Stimulated activated CD8-positive, alpha-beta memory T cell treated with anti-CD3 and anti-CD28 coated beads, Interleukin-7, amount 100 ng/mL, for 1 hour (primary cell): ENCODE data around the gene INCA1.

Source experiments
- DNase-seq, 2 donors: peaks; one replicate each; pipeline ENCODE4 v3.0.0-alpha.2; 2020; ENCODE audit warnings: low read depth in 2 of 2

The INCA1 gene

DNA sequence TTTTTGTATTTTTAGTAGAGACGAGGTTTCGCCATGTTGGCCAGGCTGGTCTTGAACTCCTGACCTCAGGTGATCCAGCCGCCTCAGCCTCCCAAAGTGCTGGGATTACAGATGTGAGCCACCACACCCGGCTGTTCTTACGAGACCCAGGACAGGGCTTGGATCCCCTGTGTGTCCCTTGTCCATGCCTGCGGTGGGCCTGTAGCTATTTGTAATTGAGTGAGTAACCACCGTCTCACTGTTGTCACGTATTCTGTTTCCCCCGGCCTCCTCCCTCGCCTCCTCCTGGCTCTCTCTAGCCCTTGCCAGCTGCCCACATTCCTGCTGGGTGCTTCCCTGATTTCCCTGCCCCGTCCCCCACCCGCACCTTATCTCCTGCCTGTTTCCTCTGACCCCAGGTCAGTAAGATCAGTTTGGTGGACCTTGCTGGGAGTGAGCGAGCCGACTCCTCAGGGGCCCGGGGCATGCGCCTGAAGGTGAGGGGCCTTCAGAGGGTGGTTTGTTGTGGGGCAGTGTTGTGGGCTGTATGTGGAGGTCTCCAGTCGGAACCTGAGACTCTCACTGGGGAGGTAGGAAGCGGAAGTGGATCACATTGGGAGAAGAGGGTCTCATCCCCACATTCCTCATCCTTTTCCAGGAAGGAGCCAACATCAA is 6.0 kb upstream of the INCA1 start:
- DNase-seq: no peak

DNA sequence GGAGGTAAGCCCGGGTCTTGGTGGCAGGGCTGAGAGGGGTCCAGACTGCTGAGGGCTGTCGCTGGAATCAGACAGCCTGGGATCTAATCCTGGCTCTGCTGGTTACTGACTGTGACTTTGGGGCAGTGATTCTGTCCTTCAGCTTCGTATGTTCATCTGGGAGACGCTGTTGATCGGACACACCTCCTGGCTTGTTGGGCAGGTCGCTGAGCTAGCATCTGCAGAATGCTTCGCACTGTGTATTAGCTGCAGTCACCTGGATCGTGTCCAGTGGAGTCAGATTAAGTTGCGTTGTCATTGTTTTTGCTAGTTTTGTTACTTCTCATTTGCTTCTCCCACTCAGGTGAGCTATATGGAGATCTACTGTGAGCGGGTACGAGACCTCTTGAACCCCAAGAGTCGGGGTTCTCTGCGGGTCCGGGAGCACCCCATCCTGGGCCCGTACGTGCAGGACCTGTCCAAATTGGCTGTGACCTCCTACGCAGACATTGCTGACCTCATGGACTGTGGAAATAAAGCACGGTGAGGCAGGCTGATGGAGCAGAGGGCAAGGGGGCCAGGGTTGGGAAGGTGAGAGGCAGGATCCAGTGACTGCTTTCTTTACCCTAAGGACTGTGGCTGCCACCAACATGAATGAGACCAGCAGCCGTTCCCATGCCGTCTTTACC is 4.9 kb upstream of the INCA1 start:
- DNase-seq: no peak

- DNase-seq: no peak
Measured at GRCh38 chr17:5000237-5000639, 2.9 kb upstream of the INCA1 start.

DNA sequence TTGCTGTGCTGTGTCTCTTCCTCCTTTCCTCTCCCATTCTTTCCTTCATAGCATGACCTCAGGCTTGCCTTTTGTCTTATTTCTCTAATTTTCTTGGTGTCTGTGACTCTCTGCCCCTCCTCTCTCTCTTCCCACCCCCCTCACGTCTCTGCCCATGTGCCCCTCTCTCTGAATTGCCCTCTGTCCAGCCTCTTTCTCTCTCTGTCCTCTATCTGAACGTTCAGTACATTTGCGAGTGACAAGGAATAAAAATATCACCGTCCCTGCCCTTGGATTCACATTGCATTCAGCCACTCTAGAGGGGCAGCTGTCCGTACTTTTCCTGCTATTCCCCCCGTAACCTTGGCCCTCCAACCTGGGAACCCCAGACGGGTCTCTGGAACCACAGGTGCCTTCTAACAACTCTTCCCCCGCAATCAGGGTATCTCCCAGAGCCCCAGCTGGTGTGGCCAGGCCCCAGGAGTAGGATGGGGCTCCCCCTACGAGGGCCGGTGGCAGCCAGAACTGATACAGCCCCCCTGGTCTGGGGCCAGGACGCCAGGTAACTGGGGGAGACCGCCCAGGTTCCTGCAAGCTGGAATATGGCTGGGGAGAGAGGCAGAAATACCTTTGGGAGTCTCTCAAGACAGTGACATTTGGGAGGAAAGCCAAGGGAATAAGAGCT is 2.2 kb upstream of the INCA1 start:
- no peak for DNase-seq

GRCh38 chr17:4998732-4999429 is 1.6 kb upstream of the INCA1 start:
- no peak for DNase-seq

- no peak for DNase-seq
Measured at GRCh38 chr17:4998027-4998731, 857 bp upstream of the INCA1 start.

GRCh38 chr17:4994081-4994595 is 3.2 kb downstream of the INCA1 start:
- no peak for DNase-seq

DNA sequence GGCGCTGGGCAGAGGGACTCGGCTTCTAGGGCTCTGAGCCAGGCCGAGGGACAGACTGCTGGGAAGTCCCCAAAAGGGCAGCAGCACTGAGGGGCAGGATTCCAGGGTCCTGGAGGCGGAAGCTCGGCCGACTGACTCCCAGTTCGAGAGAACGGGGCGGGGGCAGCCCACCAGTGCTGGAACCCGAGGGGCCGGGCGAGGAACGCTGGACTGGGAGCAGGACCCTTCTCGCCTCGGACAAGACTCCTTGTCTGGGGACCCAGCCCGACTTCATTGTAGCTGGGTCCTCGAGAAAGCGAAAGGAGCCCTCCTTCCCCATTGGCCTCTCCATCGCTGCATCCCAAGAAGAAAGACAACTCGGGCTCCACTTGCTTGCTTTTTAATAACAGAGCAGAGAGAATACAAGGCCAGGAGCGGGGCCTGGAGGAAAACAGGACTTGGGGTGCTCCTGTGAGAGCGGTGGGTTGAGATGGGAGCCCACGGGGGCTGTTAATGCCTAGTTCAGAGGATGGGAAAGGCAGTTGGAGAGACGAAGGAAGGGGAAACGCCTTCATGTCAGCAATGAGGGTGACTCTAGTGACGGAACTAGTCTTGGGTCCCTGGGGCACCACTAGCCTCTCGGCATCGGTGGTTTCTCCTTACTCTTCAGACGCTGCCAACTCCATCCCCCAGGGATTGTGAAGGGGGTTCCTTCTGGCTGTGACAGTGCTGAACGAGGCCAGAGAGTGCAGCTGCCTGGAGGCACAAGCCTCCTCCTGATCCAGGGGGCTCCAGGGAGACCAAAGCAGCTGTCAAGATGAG is 9.4 kb downstream of the INCA1 start:
- DNase-seq: no peak

DNA sequence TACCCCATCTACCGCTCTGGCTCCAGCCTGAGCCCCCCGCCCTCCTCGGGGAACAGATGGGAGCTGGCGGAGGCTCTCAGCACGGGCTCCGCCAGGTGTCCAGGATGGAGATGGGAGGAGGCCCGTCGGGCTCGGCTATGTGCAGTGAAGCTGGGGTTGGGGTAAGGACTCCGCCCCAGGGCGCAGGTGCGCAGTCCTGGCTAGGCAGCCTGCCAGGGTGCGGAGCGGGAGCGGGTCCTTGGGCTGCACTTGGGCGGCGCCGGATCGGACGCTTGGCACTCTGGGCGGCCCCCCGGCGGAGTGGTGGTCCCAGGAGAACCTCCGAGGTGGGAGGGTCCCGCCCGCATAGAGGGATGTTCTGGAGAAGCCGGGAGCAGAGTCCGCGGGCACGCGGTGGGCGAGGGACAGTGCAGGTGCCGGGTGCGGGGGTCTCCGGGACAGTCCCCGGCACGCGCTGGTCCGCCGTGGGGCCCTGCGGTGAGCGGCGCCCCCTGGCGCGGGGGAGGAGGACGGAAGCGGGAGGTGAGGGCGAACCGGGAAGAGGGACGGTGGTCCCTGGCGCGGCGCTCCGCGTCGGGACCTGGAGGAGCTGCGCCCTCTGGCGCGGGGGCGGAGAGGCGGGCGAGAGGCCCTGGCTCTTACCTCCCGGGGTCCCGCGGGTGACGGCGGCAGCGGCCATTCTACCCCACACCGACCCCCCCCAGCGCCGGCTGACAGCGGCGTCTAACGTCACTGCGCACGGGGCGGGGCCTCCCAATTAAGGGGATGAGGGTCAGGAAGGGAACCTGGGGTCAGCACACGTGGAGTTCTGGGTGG is 10.2 kb downstream of the INCA1 start, which contains the start of gene CAMTA2:
TSS of gene CAMTA2 (minus strand) at position 725 of the 816 bp plus-strand sequence. CDS start 1,453 bp downstream, outside the sequence.
- DNase-seq: peak; percentile 75 to 77

DNA sequence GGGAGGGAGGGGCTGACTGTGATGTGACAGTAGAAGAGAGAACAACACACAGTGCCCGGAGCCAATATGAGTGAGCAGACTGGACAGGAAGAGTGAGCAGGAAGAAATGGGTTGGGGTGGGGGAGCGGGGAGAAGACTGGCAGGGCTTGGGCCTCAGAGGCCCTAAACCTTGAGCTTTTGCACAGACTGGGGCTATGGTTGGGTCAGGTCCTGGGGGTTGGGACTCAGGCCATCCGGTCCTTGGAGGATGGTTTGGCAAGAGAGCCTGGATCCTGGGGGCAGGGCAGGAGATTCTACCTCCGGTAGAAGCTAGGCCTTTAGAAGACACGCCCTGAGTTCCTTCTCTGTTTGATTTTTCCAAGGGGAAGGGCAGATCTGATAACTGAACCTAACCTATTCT is 10.9 kb downstream of the INCA1 start:
- no peak for DNase-seq

- no peak for DNase-seq
Measured at GRCh38 chr17:4982305-4982704, 15.0 kb downstream of the INCA1 start.

DNA sequence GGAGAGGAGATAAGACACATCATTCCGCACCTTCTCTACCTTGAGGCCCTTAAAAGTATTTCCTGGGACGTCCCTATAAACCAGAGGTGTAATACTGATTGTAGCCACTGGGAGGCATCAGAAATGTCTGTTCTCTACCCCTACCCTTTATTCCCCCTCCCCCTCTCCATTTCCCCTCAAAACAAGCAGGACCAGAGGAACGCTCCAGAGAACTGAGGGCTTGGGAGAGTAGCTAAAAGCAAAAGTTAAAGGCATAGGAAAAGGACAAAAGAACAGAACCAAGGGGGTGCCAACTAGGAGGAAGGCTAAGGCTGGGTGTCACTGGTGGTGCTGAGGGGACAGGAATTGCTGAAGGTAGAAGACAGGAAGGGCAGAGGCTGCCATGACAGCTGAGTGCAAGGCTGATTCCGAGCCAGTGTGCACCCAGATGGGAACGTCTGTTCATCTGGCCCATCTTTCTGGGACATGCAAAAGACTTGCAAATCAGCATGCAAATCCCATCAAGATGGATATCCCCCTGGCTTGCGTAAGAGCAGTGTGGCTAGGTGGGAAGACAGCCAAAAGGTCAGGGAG is 16.6 kb downstream of the INCA1 start:
- no peak for DNase-seq

GRCh38 chr17:4978726-4979125 is 18.6 kb downstream of the INCA1 start:
- no peak for DNase-seq

DNA sequence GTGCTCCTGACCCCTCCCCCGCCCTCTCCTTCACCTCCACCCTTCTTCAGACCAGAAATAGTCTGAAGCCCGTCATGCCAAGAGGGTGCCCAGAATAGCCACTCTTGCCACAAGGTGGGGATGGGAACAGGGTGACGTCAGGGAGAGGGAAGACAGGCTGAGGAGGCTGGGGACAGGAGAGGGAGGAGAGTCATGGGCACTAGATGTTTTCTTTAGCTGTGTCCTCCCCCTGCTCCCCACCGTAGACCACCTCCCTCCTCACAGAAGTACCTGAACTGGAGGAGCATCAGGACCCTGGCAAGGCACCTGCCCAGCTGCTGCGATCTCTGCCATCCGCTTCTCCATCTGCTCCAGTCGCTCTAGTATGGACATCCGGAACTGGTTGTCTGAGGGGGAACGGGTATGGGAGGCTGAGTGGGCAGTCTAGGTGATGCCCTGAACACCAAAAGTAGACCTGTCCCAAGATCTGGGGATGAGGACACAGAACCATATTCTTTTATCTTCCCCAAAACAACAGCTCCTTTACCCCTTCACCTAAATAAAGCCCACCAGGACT is 23.1 kb downstream of the INCA1 start:
- DNase-seq: no peak

- no peak for DNase-seq
Measured at GRCh38 chr17:4973256-4974114, 23.8 kb downstream of the INCA1 start.

DNA sequence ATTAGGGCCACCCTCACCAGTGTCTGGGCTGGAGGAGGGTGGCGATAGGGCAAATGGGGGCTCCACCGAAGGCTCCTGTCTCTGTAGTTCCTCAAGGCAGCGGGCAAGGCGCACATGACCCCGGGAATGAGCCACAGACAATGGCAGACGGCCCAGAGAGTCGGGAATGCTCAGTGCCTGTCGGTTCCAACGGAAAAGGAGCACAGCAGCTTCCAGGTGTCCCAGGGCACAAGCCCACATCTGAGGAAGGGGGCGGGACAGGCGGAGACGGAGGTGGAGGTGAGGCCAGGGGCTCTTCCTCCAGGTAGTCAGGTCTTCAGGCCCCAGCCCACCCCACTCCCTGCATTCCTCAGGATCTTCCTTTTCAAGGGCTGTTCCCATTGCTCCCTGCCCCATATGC is 24.6 kb downstream of the INCA1 start:
- no peak for DNase-seq

- DNase-seq: no peak
Measured at GRCh38 chr17:4972322-4972721, 25.0 kb downstream of the INCA1 start.

DNA sequence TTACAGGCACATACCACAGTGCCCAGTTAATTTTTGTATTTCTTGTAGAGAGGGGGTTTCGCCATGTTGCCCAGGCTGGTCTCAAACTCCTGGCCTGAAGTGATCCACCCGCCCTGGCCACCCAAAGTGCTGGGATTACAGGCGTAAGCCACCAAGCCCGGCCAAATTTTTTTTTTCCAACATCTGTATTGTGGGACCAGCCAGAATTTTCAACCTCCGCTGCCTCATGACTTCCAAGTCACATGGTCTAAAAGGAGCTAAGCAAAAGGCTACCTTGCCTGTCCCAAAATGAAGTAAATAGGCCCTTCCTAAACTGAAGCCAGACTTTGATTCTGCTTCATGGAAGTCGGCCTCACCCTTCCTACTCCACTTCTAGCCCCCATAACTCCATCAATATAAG is 25.5 kb downstream of the INCA1 start:
- no peak for DNase-seq
